ENCODE data around the gene UGP2. TPM values are rescaled to one million over a fixed set of nuclear protein-coding genes. Genes with fewer than 3 reads are reported as not detected.
A peak's percentile ranks its signal among the peaks of the same experiment; 100 is the strongest.

The UGP2 gene
- total and polyA plus RNA-seq, 2 experiments from 2014 or later = 183 to 327 TPM

DNA sequence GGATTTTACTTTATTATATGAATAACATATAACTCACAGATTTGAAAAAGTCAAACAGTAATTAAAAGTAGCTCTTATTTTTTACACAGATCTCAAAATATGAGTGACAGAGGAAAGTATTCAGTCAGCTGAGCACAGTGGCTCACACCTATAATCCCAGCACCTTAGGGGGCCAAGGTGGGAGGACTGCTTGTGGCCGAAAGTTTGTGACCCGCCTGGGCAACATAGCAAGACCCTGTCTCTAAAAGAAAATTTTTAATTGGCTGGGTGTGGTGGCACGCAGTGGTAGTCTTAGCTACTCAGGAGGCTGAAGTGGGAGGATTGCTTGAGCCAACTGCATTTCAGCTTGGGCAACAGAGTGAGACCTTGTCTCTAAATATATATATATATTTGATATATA, 19.2 kb upstream of the UGP2 start:
- Histone ChIP-seq H3K36me3 (no peaks in the 10 kb centered on the region), H3K4me3 (no peak overlapping the region), H3K9me3 (ENCODE audit: low read depth) (no peaks in the 10 kb centered on the region), H3K4me1 (ENCODE audit: low read depth) (peaks cover 13% of the 10 kb centered on the region), H3K27ac (no peak overlapping the region), H3K27me3 (no peaks in the 10 kb centered on the region)
- DNase-seq (ENCODE audit: low read depth in 1 of 2, low spot score in 1 of 2) = no peak
- TF ChIP-seq, protein P1, sequence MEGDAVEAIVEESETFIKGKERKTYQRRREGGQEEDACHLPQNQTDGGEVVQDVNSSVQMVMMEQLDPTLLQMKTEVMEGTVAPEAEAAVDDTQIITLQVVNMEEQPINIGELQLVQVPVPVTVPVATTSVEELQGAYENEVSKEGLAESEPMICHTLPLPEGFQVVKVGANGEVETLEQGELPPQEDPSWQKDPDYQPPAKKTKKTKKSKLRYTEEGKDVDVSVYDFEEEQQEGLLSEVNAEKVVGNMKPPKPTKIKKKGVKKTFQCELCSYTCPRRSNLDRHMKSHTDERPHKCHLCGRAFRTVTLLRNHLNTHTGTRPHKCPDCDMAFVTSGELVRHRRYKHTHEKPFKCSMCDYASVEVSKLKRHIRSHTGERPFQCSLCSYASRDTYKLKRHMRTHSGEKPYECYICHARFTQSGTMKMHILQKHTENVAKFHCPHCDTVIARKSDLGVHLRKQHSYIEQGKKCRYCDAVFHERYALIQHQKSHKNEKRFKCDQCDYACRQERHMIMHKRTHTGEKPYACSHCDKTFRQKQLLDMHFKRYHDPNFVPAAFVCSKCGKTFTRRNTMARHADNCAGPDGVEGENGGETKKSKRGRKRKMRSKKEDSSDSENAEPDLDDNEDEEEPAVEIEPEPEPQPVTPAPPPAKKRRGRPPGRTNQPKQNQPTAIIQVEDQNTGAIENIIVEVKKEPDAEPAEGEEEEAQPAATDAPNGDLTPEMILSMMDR (IDR thresholded peaks at IDR 0.05; ENCODE audit: low read depth, low read length) = no peak

DNA sequence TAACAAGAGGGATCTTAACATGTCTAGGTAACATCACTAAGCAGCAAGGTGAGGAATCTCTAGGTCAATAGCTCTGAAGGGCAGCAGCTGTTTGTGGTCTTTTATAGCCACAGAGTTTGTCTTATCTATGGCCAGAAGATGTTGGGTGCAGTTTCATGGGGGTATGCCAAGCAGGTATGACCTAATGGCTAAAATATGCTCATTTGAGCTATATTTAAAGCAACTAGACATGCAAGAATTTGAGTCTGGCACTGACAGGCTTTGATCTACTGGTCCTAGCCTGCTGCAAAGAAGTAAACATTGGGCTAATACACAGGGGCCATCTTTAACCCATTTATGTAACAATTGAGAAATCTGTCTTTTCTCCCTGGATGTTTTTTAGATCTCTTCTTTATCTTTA, 13.9 kb upstream of the UGP2 start:
- H3K36me3 ChIP-seq = no peaks in the 10 kb centered on the region
- peak overlapping the region; percentile 25 for H3K27ac ChIP-seq
- H3K27me3 ChIP-seq = no peaks in the 10 kb centered on the region
- no peaks in the 10 kb centered on the region for H3K9me3 ChIP-seq (ENCODE audit: low read depth)
- no peak overlapping the region for H3K4me3 ChIP-seq
- peak in 1 of 2 donors; percentile 81 for DNase-seq (ENCODE audit: low read depth in 1 of 2, low spot score in 1 of 2)
- H3K4me1 ChIP-seq (ENCODE audit: low read depth) = peaks cover 9% of the 10 kb centered on the region
- TF ChIP-seq, protein P1 (IDR thresholded peaks at IDR 0.05; ENCODE audit: low read depth, low read length) = no peak

DNA sequence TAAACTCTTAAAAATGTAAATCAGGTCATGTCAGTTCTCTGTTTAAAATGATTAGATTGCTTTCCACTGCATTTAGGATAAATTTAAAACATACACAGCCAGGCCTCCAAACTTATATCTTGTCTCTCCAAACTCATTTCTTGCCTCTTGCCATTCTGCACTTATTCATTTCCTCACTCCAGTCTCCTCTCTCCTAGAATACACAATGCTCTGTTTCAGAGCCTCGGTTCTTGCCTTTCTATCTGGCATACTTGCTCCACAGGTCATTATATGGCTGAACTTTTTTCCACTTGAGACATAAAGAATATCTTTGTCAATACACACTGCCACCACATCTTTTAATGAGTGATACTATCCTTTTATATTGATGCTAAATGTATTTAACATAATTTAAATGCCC, 10.5 kb upstream of the UGP2 start:
- Histone ChIP-seq H3K9me3 (ENCODE audit: low read depth) (no peaks in the 10 kb centered on the region), H3K4me3 (no peak overlapping the region), H3K27ac (no peak overlapping the region), H3K27me3 (no peaks in the 10 kb centered on the region), H3K36me3 (no peaks in the 10 kb centered on the region), H3K4me1 (ENCODE audit: low read depth) (peaks cover 9% of the 10 kb centered on the region)
- TF ChIP-seq, protein P1 (IDR thresholded peaks at IDR 0.05; ENCODE audit: low read depth, low read length) = no peak
- DNase-seq (ENCODE audit: low read depth in 1 of 2, low spot score in 1 of 2) = no peak

DNA sequence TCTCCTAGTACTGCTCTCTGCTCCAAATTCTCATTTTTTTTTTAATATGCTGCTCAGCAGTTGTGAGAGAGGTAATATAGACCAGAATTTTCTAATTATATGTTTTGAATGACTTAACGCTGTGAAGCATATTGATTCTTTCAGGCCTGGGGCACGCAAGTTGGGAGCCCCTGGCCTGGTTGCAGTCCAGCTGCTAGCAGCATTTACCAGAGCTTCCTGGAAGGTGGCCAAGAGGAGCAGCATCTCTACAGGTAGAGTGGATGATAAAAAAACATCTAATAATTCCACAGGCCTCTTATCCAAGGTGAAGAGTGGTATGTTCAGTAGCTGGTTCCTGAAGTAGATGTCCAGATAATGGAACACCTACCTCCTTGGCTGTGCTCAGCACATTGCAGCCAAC, 7.3 kb upstream of the UGP2 start:
- TF ChIP-seq, protein P1 (IDR thresholded peaks at IDR 0.05; ENCODE audit: low read depth, low read length) = no peak
- no peaks in the 10 kb centered on the region for H3K9me3 ChIP-seq (ENCODE audit: low read depth)
- no peaks in the 10 kb centered on the region for H3K27me3 ChIP-seq
- H3K36me3 ChIP-seq = no peaks in the 10 kb centered on the region
- H3K4me1 ChIP-seq (ENCODE audit: low read depth) = no peaks in the 10 kb centered on the region
- H3K4me3 ChIP-seq = no peak overlapping the region
- H3K27ac ChIP-seq = no peak overlapping the region
- DNase-seq (ENCODE audit: low read depth in 1 of 2, low spot score in 1 of 2) = no peak

DNA sequence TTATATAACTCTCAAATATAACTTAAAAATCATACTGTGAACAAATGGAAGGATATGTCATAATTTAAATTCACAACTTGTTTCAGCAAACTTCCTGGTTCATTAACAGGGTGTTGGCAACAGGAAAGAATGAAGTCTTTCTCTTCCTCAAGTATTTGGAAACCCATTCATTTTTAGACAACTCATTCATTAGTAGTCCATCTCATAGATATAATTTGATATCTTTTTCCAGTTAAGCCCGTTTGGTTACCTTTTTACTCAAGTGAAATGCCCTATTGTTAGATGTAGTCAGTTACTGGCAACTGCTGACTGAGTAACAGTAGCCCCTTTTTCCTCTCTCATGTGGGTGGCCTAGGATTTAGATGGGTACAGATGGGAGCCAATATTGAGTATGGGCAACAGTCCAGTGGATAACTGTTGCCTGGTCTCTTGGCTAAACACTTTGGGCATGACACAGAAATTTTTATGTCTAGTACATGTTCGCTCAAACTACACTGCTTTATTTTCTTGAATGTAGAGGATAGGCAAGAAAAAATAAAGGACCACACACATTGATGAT, 4.6 kb upstream of the UGP2 start:
- TF ChIP-seq, protein P1 (IDR thresholded peaks at IDR 0.05; ENCODE audit: low read depth, low read length) = no peak
- Histone ChIP-seq H3K27ac (no peak overlapping the region), H3K9me3 (ENCODE audit: low read depth) (no peaks in the 10 kb centered on the region), H3K27me3 (no peaks in the 10 kb centered on the region), H3K36me3 (no peaks in the 10 kb centered on the region), H3K4me1 (ENCODE audit: low read depth) (no peaks in the 10 kb centered on the region), H3K4me3 (no peak overlapping the region)
- no peak for DNase-seq (ENCODE audit: low read depth in 1 of 2, low spot score in 1 of 2)

All from cardiac muscle cell (in vitro differentiated cells and primary cell).